Loucy (cell line): ENCODE results near the gene TIMM10B.

Source experiments
- EZH2phosphoT487 ChIP-seq: fragments of 200-600 bp; IDR thresholded peaks from 2 replicates; pipeline ENCODE4 v1.6.1; 2018; ENCODE audit warnings: antibody characterized with exemption, mild to moderate bottlenecking, moderate library complexity, borderline replicate concordance
- TF ChIP-seq, protein P1 (sequence below): fragments of 200-600 bp; sonication (generic); conservative IDR thresholded peaks from 2 replicates; pipeline ENCODE4 v1.5.1; 2014; ENCODE audit warnings: mild to moderate bottlenecking, antibody characterized with exemption, low read length

GRCh38 chr11:6481924-6482275 lies 599 bp downstream of the TIMM10B start:
- TF ChIP-seq, protein P1, sequence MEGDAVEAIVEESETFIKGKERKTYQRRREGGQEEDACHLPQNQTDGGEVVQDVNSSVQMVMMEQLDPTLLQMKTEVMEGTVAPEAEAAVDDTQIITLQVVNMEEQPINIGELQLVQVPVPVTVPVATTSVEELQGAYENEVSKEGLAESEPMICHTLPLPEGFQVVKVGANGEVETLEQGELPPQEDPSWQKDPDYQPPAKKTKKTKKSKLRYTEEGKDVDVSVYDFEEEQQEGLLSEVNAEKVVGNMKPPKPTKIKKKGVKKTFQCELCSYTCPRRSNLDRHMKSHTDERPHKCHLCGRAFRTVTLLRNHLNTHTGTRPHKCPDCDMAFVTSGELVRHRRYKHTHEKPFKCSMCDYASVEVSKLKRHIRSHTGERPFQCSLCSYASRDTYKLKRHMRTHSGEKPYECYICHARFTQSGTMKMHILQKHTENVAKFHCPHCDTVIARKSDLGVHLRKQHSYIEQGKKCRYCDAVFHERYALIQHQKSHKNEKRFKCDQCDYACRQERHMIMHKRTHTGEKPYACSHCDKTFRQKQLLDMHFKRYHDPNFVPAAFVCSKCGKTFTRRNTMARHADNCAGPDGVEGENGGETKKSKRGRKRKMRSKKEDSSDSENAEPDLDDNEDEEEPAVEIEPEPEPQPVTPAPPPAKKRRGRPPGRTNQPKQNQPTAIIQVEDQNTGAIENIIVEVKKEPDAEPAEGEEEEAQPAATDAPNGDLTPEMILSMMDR = no peak
- no peak for TF ChIP-seq EZH2phosphoT487
